Spleen (tissue), 11 donors: Measurements from ENCODE around the gene ARL15. TPM values are rescaled to one million over a fixed set of nuclear protein-coding genes. Genes with fewer than 3 reads are reported as not detected.

Experiments used
- DNase-seq: peaks from one replicate; pipeline ENCODE4 v3.0.0-alpha.2; 2020
- H3K27ac ChIP-seq, 8 donors: fragments of 200-600 bp; sonication (generic) in 7 of 8; 1 replicate in 4 of 8; 2 replicates in 4 of 8; pipeline versions ENCODE4 v1.5.0 to v1.8.0; 2016 to 2021; ENCODE audit warnings: inconsistent platforms in 4 of 8, mild to moderate bottlenecking in 4 of 8, moderate library complexity in 1 of 8
- H3K27me3 ChIP-seq, 7 donors: fragments of 200-600 bp; sonication (generic) in 6 of 7; replicated peaks in 1 of 7; 1 replicate in 4 of 7; 2 replicates in 3 of 7; pipeline versions ENCODE4 v1.5.0 to v1.8.0; 2016 to 2021; ENCODE audit warnings: inconsistent platforms in 3 of 7, mild to moderate bottlenecking in 1 of 7
- H3K36me3 ChIP-seq, 6 donors: fragments of 200-600 bp; sonication (generic) in 5 of 6; 1 replicate in 4 of 6; 2 replicates in 2 of 6; pipeline versions ENCODE4 v1.5.0 to v1.8.0; 2016 to 2021; ENCODE audit warnings: inconsistent platforms in 2 of 6
- H3K4me1 ChIP-seq, 6 donors: fragments of 200-600 bp; sonication (generic) in 5 of 6; 1 replicate in 3 of 6; 2 replicates in 3 of 6; pipeline versions ENCODE4 v1.5.0 to v1.8.0; 2016 to 2021; ENCODE audit warnings: inconsistent platforms in 3 of 6
- H3K4me3 ChIP-seq, 8 donors: fragments of 200-600 bp; sonication (generic) in 7 of 8; 1 replicate in 4 of 8; 2 replicates in 4 of 8; pipeline versions ENCODE4 v1.5.0 to v1.8.0; 2016 to 2021; ENCODE audit warnings: inconsistent platforms in 4 of 8, mild to moderate bottlenecking in 4 of 8, moderate library complexity in 2 of 8
- H3K9me3 ChIP-seq, 8 donors: fragments of 200-600 bp; sonication (generic) in 7 of 8; 1 replicate in 4 of 8; 2 replicates in 4 of 8; pipeline versions ENCODE4 v1.5.0 to v1.8.0; 2016 to 2021; ENCODE audit warnings: inconsistent platforms in 4 of 8
- CTCF ChIP-seq, 11 experiments: fragments of 200-600 bp in 7 of 11; fragments of 450-650 bp in 4 of 11; sonication (generic) in 4 of 11; IDR thresholded peaks in 8 of 11; conservative IDR thresholded peaks in 3 of 11; 1 replicate in 7 of 11; 2 replicates in 4 of 11; pipeline versions ENCODE4 v1.4.0 to v1.8.0; 2016 to 2021; ENCODE audit warnings: antibody characterized with exemption in 11 of 11, inconsistent platforms in 4 of 11, mild to moderate bottlenecking in 1 of 11
- POLR2A ChIP-seq, 3 donors: fragments of 450-650 bp; IDR thresholded peaks; one replicate each; pipeline ENCODE4 v1.5.1; 2017; ENCODE audit warnings: antibody characterized with exemption in 3 of 3, mild to moderate bottlenecking in 1 of 3
- POLR2AphosphoS5 ChIP-seq, 3 donors: sonication (generic); formaldehyde crosslinking; IDR thresholded peaks; one replicate each; pipeline ENCODE4 v1.5.1; 2017; ENCODE audit warnings: antibody characterized with exemption in 3 of 3
- WGBS, 5 donors: extraction: QIAGEN DNeasy Blood & Tissue Kit in 3 of 5; methylation state at CpG; one replicate each; pipeline versions ENCODE4 v1.1.5 to v1.1.7; 2013 to 2018; 5-methylcytosine and 5-hydroxymethylcytosine counted together
- intact Hi-C: fragments of 100-400 bp; cut with DNase I; formaldehyde crosslinking; loops from one replicate; pipeline ENCODE4 v1.15.0; 2023; ENCODE audit warnings: low total_unique reads
- polyA plus RNA-seq, 3 donors: library from polyadenylated mRNA; stranded (reverse); fragments of 200-250 nt; gene quantifications; one replicate each; pipeline ENCODE4 v1.2.1, GENCODE V29; 2013
- total RNA-seq, 7 donors: library from RNA; depleted of rRNA in 3 of 7; stranded (reverse); fragments of >200 nt in 3 of 7; fragmentation: NEBNext Ultra II Directional in 4 of 7; extraction: Animal tissue kit (Norgen Biotek cat#: 25700) in 4 of 7; gene quantifications; one replicate each; pipeline versions ENCODE4 v1.1.0 to v1.2.1, GENCODE V29; 2016 to 2021
- donor health status: healthy with polysubstance abuse.
- donor health status: DM: no; HTN: no; CAD: no; lungs with moderate emphysema.
- donor health status: DM: no; HTN: no; CAD: no.
- donor health status: Bipolar disorder and iron deficiency.
- donor health status: healthy.
- donor health status: DM: no; HTN: no; CAD: no.
- donor health status: DM: yes; HTN: yes; CAD: no.

Gene ARL15
- total and polyA plus RNA-seq, 10 donors = 6.3 to 70.2 (median 37.1) TPM

- WGBS, 5 donors = 71 to 88% (median 78%) methylated on average over 1 to 2 of the region's 2 CpGs
- Histone ChIP-seq H3K36me3 (no peaks in the 10 kb centered on the region), H3K4me1 (peaks cover 8 to 44% (median 31%) of the 10 kb centered on the region in 6 donors), H3K4me3 (no peak overlapping the region), H3K9me3 (no peaks in the 10 kb centered on the region), H3K27ac (peak overlapping the region in 3 of 8 donors; percentile 5 to 22 (median 6)), H3K27me3 (no peaks in the 10 kb centered on the region)
- TF ChIP-seq POLR2AphosphoS5 (IDR thresholded peaks at IDR 0.05) (no peak), POLR2A (IDR thresholded peaks at IDR 0.05) (no peak), CTCF (IDR thresholded peaks at IDR 0.05 in 8 of 11, conservative IDR thresholded peaks at IDR 0.05 in 3 of 11) (no peak)
- no peak for DNase-seq
- intact Hi-C loops = no loop called here
Measured at GRCh38 chr5:54296386-54296785, 14.0 kb downstream of the ARL15 start.

- Histone ChIP-seq H3K4me3 (peak overlapping the region in 1 of 8 donors; percentile 3), H3K9me3 (no peaks in the 10 kb centered on the region), H3K36me3 (no peaks in the 10 kb centered on the region), H3K27me3 (no peaks in the 10 kb centered on the region), H3K4me1 (peaks cover 8 to 38% (median 26%) of the 10 kb centered on the region in 6 donors), H3K27ac (peak overlapping the region in 5 of 8 donors; percentile 5 to 37 (median 10))
- no peak for TF ChIP-seq CTCF (IDR thresholded peaks at IDR 0.05 in 8 of 11, conservative IDR thresholded peaks at IDR 0.05 in 3 of 11)
- no peak for TF ChIP-seq POLR2AphosphoS5 (IDR thresholded peaks at IDR 0.05)
- TF ChIP-seq POLR2A (IDR thresholded peaks at IDR 0.05) = no peak
- 34 to 47% (median 38%) methylated on average over 8 of the region's 8 CpGs for WGBS, 5 donors
- intact Hi-C loops = no loop called here
- DNase-seq = no peak
Measured at GRCh38 chr5:54295651-54296276, 14.6 kb downstream of the ARL15 start.

DNA sequence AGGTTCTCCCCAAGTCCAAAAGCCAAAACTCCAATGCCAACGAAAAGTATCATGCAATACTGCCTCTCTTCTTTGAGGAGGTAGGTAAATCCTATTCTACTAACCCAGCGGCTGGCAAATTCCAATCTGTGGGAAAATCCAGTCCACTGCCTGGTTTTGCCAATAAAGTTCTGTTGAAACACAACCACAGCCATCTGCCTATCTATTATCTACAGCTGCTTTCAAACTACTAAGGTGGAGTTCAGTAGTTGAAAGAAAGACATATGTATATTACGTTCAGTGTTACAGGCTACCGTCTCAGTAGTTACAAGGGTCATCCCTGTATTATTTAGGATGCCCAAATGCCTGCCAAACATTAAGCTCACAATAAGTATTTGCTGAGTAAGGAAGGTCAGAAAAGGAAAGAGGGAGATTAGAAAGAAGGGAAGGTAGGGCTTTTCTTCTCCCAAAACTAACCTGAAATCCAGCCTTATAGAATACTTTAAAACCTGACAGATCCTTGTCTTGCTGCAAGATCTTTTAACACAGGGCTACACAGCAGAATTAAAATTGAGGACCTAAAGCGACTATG, 16.2 kb downstream of the ARL15 start:
- Histone ChIP-seq H3K4me3 (no peak overlapping the region), H3K4me1 (peaks cover 8 to 40% (median 25%) of the 10 kb centered on the region in 6 donors), H3K27me3 (no peaks in the 10 kb centered on the region), H3K27ac (no peak overlapping the region), H3K9me3 (no peaks in the 10 kb centered on the region), H3K36me3 (no peaks in the 10 kb centered on the region)
- intact Hi-C loops = no loop called here
- no peak for DNase-seq
- WGBS, 5 donors = 75 to 96% (median 82%) methylated on average over 5 of the region's 5 CpGs
- TF ChIP-seq POLR2A (IDR thresholded peaks at IDR 0.05) = no peak
- no peak for TF ChIP-seq POLR2AphosphoS5 (IDR thresholded peaks at IDR 0.05)
- no peak for TF ChIP-seq CTCF (IDR thresholded peaks at IDR 0.05 in 8 of 11, conservative IDR thresholded peaks at IDR 0.05 in 3 of 11)

GRCh38 chr5:54292866-54293265, 17.5 kb downstream of the ARL15 start:
- WGBS, 5 donors = 92 to 100% (median 97%) methylated on average over 1 of the region's 1 CpG
- intact Hi-C loops = no loop called here

More at GRCh38 chr5:54292866-54293265, 17.5 kb downstream of the ARL15 start:
- Histone ChIP-seq H3K4me3 (no peak overlapping the region), H3K27ac (no peak overlapping the region), H3K4me1 (peaks cover 8 to 40% (median 25%) of the 10 kb centered on the region in 6 donors), H3K27me3 (no peaks in the 10 kb centered on the region), H3K9me3 (peaks cover 0 to 10% (median 4%) of the 10 kb centered on the region in 8 donors), H3K36me3 (no peaks in the 10 kb centered on the region)
- DNase-seq = no peak
- TF ChIP-seq CTCF (IDR thresholded peaks at IDR 0.05 in 8 of 11, conservative IDR thresholded peaks at IDR 0.05 in 3 of 11) = no peak
- no peak for TF ChIP-seq POLR2A (IDR thresholded peaks at IDR 0.05)
- TF ChIP-seq POLR2AphosphoS5 (IDR thresholded peaks at IDR 0.05) = no peak
